Heart left ventricle (tissue), 16 donors: ENCODE data around the gene NDOR1. TPM values are rescaled to one million over a fixed set of nuclear protein-coding genes. Genes with fewer than 3 reads are reported as not detected.

ENCODE experiments used
- ATAC-seq, 4 donors: fragments of 200-7000 bp; cut with Tn5 transposase; one replicate each; pipeline ENCODE4 v1.9.1; 2020 to 2022; ENCODE audit warnings: moderate library complexity in 4 of 4, mild to moderate bottlenecking in 3 of 4, moderate number of reproducible peaks in 1 of 4
- DNase-seq, 5 donors: peaks; one replicate each; pipeline ENCODE4 v3.0.0-alpha.2; 2020
- H3K27ac ChIP-seq, 12 donors: fragments of 200-600 bp; sonication (generic) in 4 of 12; one replicate each; pipeline versions ENCODE4 v1.5.0 to v1.8.0; 2016 to 2022; ENCODE audit warnings: mild to moderate bottlenecking in 2 of 12
- H3K27me3 ChIP-seq, 9 donors: fragments of 200-600 bp; sonication (generic) in 2 of 9; one replicate each; pipeline versions ENCODE4 v1.5.1 to v1.8.0; 2016 to 2022; ENCODE audit warnings: mild to moderate bottlenecking in 3 of 9
- H3K36me3 ChIP-seq, 9 donors: fragments of 200-600 bp; sonication (generic) in 2 of 9; one replicate each; pipeline versions ENCODE4 v1.5.0 to v1.8.0; 2018 to 2022; ENCODE audit warnings: mild to moderate bottlenecking in 2 of 9
- H3K4me1 ChIP-seq, 12 donors: fragments of 200-600 bp; sonication (generic) in 4 of 12; one replicate each; pipeline versions ENCODE4 v1.5.0 to v1.8.0; 2016 to 2022; ENCODE audit warnings: mild to moderate bottlenecking in 3 of 12
- H3K4me3 ChIP-seq, 12 donors: fragments of 200-600 bp; sonication (generic) in 4 of 12; one replicate each; pipeline versions ENCODE4 v1.5.0 to v1.8.0; 2017 to 2022; ENCODE audit warnings: mild to moderate bottlenecking in 9 of 12, moderate library complexity in 4 of 12
- H3K9me3 ChIP-seq, 12 donors: fragments of 200-600 bp; sonication (generic) in 4 of 12; one replicate each; pipeline versions ENCODE4 v1.5.0 to v1.8.0; 2016 to 2022; ENCODE audit warnings: mild to moderate bottlenecking in 1 of 12
- CTCF ChIP-seq, 12 donors: fragments of 200-600 bp; sonication (generic) in 4 of 12; IDR thresholded peaks; one replicate each; pipeline versions ENCODE4 v1.5.0 to v1.8.0; 2018 to 2022; ENCODE audit warnings: antibody characterized with exemption in 12 of 12, mild to moderate bottlenecking in 5 of 12
- POLR2A ChIP-seq, 2 donors: fragments of 450-650 bp; IDR thresholded peaks; one replicate each; pipeline ENCODE4 v1.6.1; 2017; ENCODE audit warnings: antibody characterized with exemption in 2 of 2, mild to moderate bottlenecking in 2 of 2, moderate library complexity in 2 of 2
- WGBS, 4 donors: extraction: QIAGEN DNeasy Blood & Tissue Kit in 2 of 4; methylation state at CpG; one replicate each; pipeline versions ENCODE4 v1.1.5 to v1.1.7; 2013 to 2018; 5-methylcytosine and 5-hydroxymethylcytosine counted together
- intact Hi-C, 10 donors: fragments of 100-400 bp; cut with DNase I; formaldehyde crosslinking; loops; one replicate each; pipeline versions ENCODE4 v1.11.1 to v1.14.2; 2022
- polyA plus RNA-seq, 2 donors: library from polyadenylated mRNA; stranded (reverse); fragments of 200-250 nt; gene quantifications; one replicate each; pipeline ENCODE4 v1.2.3, GENCODE V29; 2013
- total RNA-seq, 9 donors: library from RNA; depleted of rRNA in 2 of 9; stranded (reverse); fragments of >200 nt in 2 of 9; fragmentation: NEBNext Ultra II Directional in 3 of 9; extraction: Animal tissue kit (Norgen Biotek cat#: 25700) in 3 of 9; gene quantifications; one replicate each; pipeline versions ENCODE4 v1.1.0 to v1.2.4, GENCODE V29; 2016 to 2023
- donor health status: ischemic (EF 13 %, LVEDD 7.1; RV severe dilation, severe dysfunction).
- donor health status: healthy with polysubstance abuse.
- donor health status: DM: no; HTN: yes; CAD: no.
- donor health status: DM: no; HTN: no; CAD: no.
- donor health status: ischemic (EF 25% LVEDD 6.9; RV normal size, moderate dysfunction).
- donor health status: ischemic (EF 25% LVEDD 5.7; RV mildly dilated, moderate dysfunction).
- donor health status: healthy.
- donor health status: DM: yes; HTN: yes; CAD: no.
- donor health status: ischemic (EF 35%, LVEDD 5.7; RV mildly dilated, moderate dysfunction).
- donor health status: nonischemic (EF 11% LVEDD 7.7; RV severe dilation, severe dysfunction).
- donor health status: DM: yes; HTN: yes; CAD: no.
- donor health status: PGD.
- donor health status: ischemic (EF 29% LVEDD 5.4; RV normal size, mild dysfunction).
- donor health status: nonischemic (EF 23%, LVEDD 6.1; RV moderate dilation, normal function).

The NDOR1 gene
- total and polyA plus RNA-seq, 11 donors = 4.5 to 9.6 (median 6.2) TPM

- Histone ChIP-seq H3K27me3 (peaks cover 0 to under 1% (median 0%) of the 10 kb centered on the region in 9 donors), H3K4me3 (peak overlapping the region in 1 of 12 donors; percentile 55), H3K9me3 (no peaks in the 10 kb centered on the region), H3K27ac (no peak overlapping the region), H3K36me3 (peaks cover 0 to 19% (median 0%) of the 10 kb centered on the region in 9 donors), H3K4me1 (peaks cover 2 to 30% (median 22%) of the 10 kb centered on the region in 12 donors)
- DNase-seq (no peak), ATAC-seq (no peak)
- 90 to 96% (median 92%) methylated on average over 17 to 30 of the region's 30 CpGs for WGBS, 4 donors
- TF ChIP-seq CTCF (IDR thresholded peaks at IDR 0.05) = no peak
- intact Hi-C loops = no loop called here
Measured at GRCh38 chr9:137216188-137216965, 10.9 kb downstream of the NDOR1 start.

- ATAC-seq = peak; percentile 45 to 70 (median 54)
- peaks cover 0 to 4% (median 0%) of the 10 kb centered on the region in 9 donors for H3K27me3 ChIP-seq
- peak in 1 of 2 donors; percentile 43 for TF ChIP-seq POLR2A (IDR thresholded peaks at IDR 0.05)
- TF ChIP-seq CTCF (IDR thresholded peaks at IDR 0.05) = no peak
- peak; percentile 72 to 84 (median 74) for DNase-seq
- no peaks in the 10 kb centered on the region for H3K9me3 ChIP-seq
- peak overlapping the region in 11 of 12 donors; percentile 16 to 55 (median 38) for H3K4me3 ChIP-seq
- peak overlapping the region in 11 of 12 donors; percentile 38 to 82 (median 63) for H3K27ac ChIP-seq
- peaks cover 2 to 39% (median 27%) of the 10 kb centered on the region in 12 donors for H3K4me1 ChIP-seq
- WGBS, 4 donors = 46 to 65% (median 58%) methylated on average over 28 to 36 of the region's 36 CpGs
- intact Hi-C loops = no loop called here
- H3K36me3 ChIP-seq = peaks cover 0 to 19% (median 0%) of the 10 kb centered on the region in 9 donors
Measured at GRCh38 chr9:137217276-137218211, 12.0 kb downstream of the NDOR1 start.

- Histone ChIP-seq H3K9me3 (no peaks in the 10 kb centered on the region), H3K4me3 (peak overlapping the region in 8 of 12 donors; percentile 34 to 55 (median 44)), H3K27me3 (peaks cover 0 to 4% (median 0%) of the 10 kb centered on the region in 9 donors), H3K4me1 (peaks cover 2 to 46% (median 33%) of the 10 kb centered on the region in 12 donors), H3K27ac (peak overlapping the region in 10 of 12 donors; percentile 40 to 82 (median 70)), H3K36me3 (peaks cover 0 to 19% (median 0%) of the 10 kb centered on the region in 9 donors)
- WGBS, 4 donors = 87 to 90% (median 88%) methylated on average over 17 to 30 of the region's 30 CpGs
- ATAC-seq (no peak), DNase-seq (no peak)
- intact Hi-C loops = no loop called here
- TF ChIP-seq CTCF (IDR thresholded peaks at IDR 0.05) = no peak
- TF ChIP-seq POLR2A (IDR thresholded peaks at IDR 0.05) = no peak
Measured at GRCh38 chr9:137218212-137218753, 12.8 kb downstream of the NDOR1 start.
